Measurements from ENCODE around the gene DGCR8.

DNA sequence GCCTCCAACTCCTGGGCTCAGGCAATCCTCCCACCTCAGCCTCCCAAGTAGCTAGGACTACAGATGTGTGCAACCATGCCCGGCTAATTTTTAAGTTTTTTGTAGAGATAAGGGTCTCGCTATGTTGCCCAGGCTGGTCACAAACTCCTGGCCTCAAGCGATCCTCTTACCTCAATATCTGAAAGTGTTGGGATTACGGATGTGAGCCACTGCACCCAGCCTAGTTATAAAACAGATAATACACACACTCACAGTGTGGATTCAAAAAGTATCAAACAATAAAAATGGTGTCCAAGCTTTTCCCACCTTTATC lies 71.2 kb downstream of the DGCR8 start:
- no peak for TF ChIP-seq POLR2A (IDR thresholded peaks at IDR 0.05)
- no peak for TF ChIP-seq CTCF (IDR thresholded peaks at IDR 0.05)
- no peak for TF ChIP-seq EP300 (IDR thresholded peaks at IDR 0.05)
- no peak for TF ChIP-seq POLR2AphosphoS5 (IDR thresholded peaks at IDR 0.05)
